ENCODE results near the gene CNNM4. TPM values are rescaled to one million over a fixed set of nuclear protein-coding genes. Genes with fewer than 3 reads are reported as not detected.
A peak's percentile ranks its signal among the peaks of the same experiment; 100 is the strongest.

CNNM4 gene
- 5.5 TPM for polyA plus RNA-seq (2012; ENCODE audit: missing spikeins)

GRCh38 chr2:96760036-96760985 is at the start of gene CNNM4:
Gene CNNM4, plus strand, starts transcription at chr2:96760902. Its CDS starts 98 bp downstream, at chr2:96761000.
- DNase-seq (ENCODE audit: insufficient read length) = peak; percentile 90
- peak; percentile 86; the same call in 1 of the 2 replicates for TF ChIP-seq POLR2A (IDR thresholded peaks at IDR 0.05; ENCODE audit: low read depth, low read length)
- TF ChIP-seq TAF1 (IDR thresholded peaks at IDR 0.05; ENCODE audit: borderline replicate concordance, low read depth, low read length) = no peak; the same call in 1 of the 2 replicates
- TF ChIP-seq POLR2AphosphoS5 (IDR thresholded peaks at IDR 0.05; ENCODE audit: low read depth, low read length) = 0 out of 2 replicates have a peak, but pooled peaks have one; percentile 36
- peak; percentile 78 for FAIRE-seq

DNA sequence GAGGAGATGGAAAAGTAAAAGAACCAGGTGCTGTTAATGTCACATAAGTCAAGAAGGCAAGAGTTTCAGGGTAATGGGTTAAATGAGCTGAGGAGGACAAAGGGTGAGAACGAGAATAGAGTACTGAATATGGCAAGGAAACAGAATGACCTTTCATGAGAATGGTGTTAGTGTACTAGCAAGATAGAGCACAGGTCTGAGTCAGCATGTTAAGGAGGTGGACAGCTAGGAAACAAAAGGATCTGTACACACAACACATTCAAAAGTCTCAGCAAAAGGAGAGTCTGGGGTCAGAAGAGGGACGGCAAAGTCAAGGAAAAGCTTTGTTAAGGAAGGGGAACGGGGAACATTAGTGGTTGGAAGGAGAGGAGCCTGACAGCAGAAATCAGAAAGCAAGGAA is 49.7 kb upstream of the CNNM4 start:
- no peak for TF ChIP-seq POLR2AphosphoS5 (IDR thresholded peaks at IDR 0.05; ENCODE audit: low read depth, low read length)
- TF ChIP-seq TAF1 (IDR thresholded peaks at IDR 0.05; ENCODE audit: borderline replicate concordance, low read depth, low read length) = no peak
- no peak for TF ChIP-seq POLR2A (IDR thresholded peaks at IDR 0.05; ENCODE audit: low read depth, low read length)
- FAIRE-seq (no peak), DNase-seq (ENCODE audit: insufficient read length) (no peak)

- no peak for DNase-seq (ENCODE audit: insufficient read length)
- FAIRE-seq = no peak
- TF ChIP-seq POLR2AphosphoS5 (IDR thresholded peaks at IDR 0.05; ENCODE audit: low read depth, low read length) (no peak), POLR2A (IDR thresholded peaks at IDR 0.05; ENCODE audit: low read depth, low read length) (no peak), TAF1 (IDR thresholded peaks at IDR 0.05; ENCODE audit: borderline replicate concordance, low read depth, low read length) (no peak)
Observed at GRCh38 chr2:96715658-96716057, 45.0 kb upstream of the CNNM4 start.

GRCh38 chr2:96716388-96716787 is 44.3 kb upstream of the CNNM4 start:
- FAIRE-seq = no peak

GRCh38 chr2:96726131-96726530 is 34.6 kb upstream of the CNNM4 start:
- no peak for DNase-seq (ENCODE audit: insufficient read length)
- no peak for TF ChIP-seq TAF1 (IDR thresholded peaks at IDR 0.05; ENCODE audit: borderline replicate concordance, low read depth, low read length)
- FAIRE-seq = no peak

More at GRCh38 chr2:96716388-96716787, 44.3 kb upstream of the CNNM4 start:
- no peak for DNase-seq (ENCODE audit: insufficient read length)
- no peak for TF ChIP-seq TAF1 (IDR thresholded peaks at IDR 0.05; ENCODE audit: borderline replicate concordance, low read depth, low read length)
- no peak for TF ChIP-seq POLR2A (IDR thresholded peaks at IDR 0.05; ENCODE audit: low read depth, low read length)
- TF ChIP-seq POLR2AphosphoS5 (IDR thresholded peaks at IDR 0.05; ENCODE audit: low read depth, low read length) = no peak

GRCh38 chr2:96727431-96727830 is 33.3 kb upstream of the CNNM4 start:
- no peak for TF ChIP-seq TAF1 (IDR thresholded peaks at IDR 0.05; ENCODE audit: borderline replicate concordance, low read depth, low read length)
- no peak for TF ChIP-seq POLR2A (IDR thresholded peaks at IDR 0.05; ENCODE audit: low read depth, low read length)
- no peak for TF ChIP-seq POLR2AphosphoS5 (IDR thresholded peaks at IDR 0.05; ENCODE audit: low read depth, low read length)
- FAIRE-seq (no peak), DNase-seq (ENCODE audit: insufficient read length) (no peak)

DNA sequence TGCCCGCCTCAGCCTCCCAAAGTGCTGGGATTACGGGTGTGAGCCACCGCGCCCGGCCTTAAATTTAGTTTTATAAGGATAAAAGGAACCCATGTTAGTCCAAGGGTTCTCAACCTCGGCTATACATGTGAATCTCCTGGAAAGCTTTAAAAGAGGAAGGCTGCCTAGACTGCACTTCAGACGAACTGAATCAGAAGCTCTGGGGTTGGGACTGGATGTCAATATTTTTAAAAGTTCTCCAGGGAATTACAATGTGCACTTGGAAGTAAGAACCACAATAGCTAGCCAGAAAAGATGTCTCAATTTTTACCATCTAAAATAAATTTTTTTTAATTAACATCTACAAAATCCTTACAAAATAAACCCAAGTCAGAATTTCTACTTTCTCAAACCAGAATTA is 31.0 kb upstream of the CNNM4 start:
- TF ChIP-seq TAF1 (IDR thresholded peaks at IDR 0.05; ENCODE audit: borderline replicate concordance, low read depth, low read length) (no peak), POLR2AphosphoS5 (IDR thresholded peaks at IDR 0.05; ENCODE audit: low read depth, low read length) (no peak), POLR2A (IDR thresholded peaks at IDR 0.05; ENCODE audit: low read depth, low read length) (no peak)
- no peak for FAIRE-seq
- no peak for DNase-seq (ENCODE audit: insufficient read length)

DNA sequence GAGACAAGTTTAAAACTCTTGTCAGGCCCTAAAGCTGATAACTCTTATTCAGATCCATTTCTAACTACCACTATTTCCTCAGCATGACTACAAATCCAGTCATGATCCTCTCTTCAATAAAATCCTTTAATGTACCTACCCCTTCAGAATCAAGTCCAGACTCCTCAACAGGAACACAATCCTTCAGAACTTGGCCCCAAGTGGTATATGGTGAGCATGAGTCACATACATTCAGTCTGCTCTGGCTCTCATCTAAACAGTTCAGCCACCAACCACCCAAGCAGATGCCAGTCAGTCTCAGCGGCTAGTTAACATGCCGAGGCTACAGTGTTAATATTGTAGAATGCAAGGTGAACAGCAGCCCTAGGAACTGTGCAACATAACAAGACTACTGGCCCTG is 30.5 kb upstream of the CNNM4 start:
- FAIRE-seq (no peak), DNase-seq (ENCODE audit: insufficient read length) (no peak)
- TF ChIP-seq POLR2A (IDR thresholded peaks at IDR 0.05; ENCODE audit: low read depth, low read length) = no peak
- TF ChIP-seq POLR2AphosphoS5 (IDR thresholded peaks at IDR 0.05; ENCODE audit: low read depth, low read length) = no peak
- no peak for TF ChIP-seq TAF1 (IDR thresholded peaks at IDR 0.05; ENCODE audit: borderline replicate concordance, low read depth, low read length)

DNA sequence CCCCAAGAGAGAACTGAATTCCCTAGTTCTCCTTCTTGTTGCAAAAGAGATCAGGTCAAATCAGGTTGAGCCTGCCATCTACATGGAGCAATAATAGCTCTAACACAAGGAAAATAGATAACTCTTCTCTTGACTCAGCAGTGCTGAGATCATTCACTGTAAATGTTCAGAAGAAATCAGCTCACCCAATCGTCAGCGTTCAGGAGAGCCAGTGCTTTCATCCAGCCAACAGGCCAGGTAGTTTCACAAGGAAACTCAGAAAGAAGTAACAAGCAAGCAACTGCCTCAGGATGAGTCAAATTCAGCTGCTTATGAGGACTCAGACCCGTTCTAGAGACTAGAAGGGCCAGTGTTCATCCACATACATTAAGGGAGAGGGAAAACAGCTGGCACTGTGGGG is 26.8 kb upstream of the CNNM4 start:
- TF ChIP-seq POLR2AphosphoS5 (IDR thresholded peaks at IDR 0.05; ENCODE audit: low read depth, low read length) (no peak), POLR2A (IDR thresholded peaks at IDR 0.05; ENCODE audit: low read depth, low read length) (no peak)
- no peak for FAIRE-seq
- no peak for DNase-seq (ENCODE audit: insufficient read length)

DNA sequence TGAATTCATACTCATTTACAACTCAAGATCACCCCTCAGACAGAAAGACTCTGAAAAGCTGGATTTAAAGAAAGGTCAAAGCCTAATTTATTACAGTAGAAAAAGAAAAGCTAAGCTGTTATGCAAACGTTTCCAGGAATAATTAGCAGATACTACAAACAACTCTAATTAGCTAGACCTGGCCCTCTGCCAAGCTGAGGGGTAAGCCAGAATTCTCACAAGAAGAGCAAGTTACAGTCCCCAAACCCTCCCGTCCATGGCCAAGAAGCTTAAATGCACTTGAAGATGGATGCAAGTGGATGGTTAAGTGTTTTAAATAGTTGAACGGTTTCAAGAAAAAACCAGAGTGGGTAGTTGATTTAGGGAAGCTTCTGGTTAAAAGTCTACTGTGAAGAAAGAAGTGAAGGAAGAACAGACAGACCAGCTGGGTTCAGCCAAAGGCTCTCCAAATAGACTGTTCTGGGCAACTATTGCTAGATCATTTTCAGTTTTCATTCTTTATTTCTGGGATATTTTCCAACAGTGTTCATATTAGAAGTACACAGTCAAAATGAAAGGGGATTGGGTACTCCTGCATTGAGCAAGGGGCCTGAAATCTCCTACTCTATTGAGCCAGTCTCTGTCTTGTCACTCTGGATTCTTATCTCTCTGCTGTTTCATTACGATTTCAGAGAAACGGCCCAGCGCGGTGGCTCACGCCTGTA is 25.7 kb upstream of the CNNM4 start:
- DNase-seq (ENCODE audit: insufficient read length) (no peak), FAIRE-seq (no peak)
- TF ChIP-seq TAF1 (IDR thresholded peaks at IDR 0.05; ENCODE audit: borderline replicate concordance, low read depth, low read length) (no peak), POLR2AphosphoS5 (IDR thresholded peaks at IDR 0.05; ENCODE audit: low read depth, low read length) (no peak), POLR2A (IDR thresholded peaks at IDR 0.05; ENCODE audit: low read depth, low read length) (no peak)

DNA sequence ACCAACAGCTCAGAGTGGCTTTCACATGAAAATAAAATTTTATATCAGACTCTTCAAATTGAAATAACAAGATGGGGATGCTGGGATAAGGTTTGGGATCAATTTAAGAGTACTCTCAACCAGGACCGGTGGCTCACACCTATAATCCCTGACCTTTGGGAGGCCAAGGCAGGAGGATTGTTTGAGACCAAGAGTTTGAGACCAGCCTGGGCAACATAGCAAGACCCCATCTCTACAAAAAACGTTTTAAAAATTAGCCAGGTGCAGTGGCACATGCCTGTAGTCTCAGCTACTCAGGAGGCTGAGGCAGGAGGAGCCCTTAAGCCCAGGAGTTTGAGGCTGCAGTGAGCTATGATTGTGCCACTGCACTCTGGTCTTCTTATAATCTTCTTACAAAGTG is 23.5 kb upstream of the CNNM4 start:
- TF ChIP-seq TAF1 (IDR thresholded peaks at IDR 0.05; ENCODE audit: borderline replicate concordance, low read depth, low read length) (no peak), POLR2AphosphoS5 (IDR thresholded peaks at IDR 0.05; ENCODE audit: low read depth, low read length) (no peak), POLR2A (IDR thresholded peaks at IDR 0.05; ENCODE audit: low read depth, low read length) (no peak)
- FAIRE-seq = no peak
- DNase-seq (ENCODE audit: insufficient read length) = no peak

All from GM12892 (cell line).